Prostate gland (tissue), 2 donors: Measurements from ENCODE around the gene ZNRF4.

Source experiments
- CTCF ChIP-seq, 4 experiments: fragments of 200-600 bp in 2 of 4; fragments of 450-650 bp in 2 of 4; sonication (generic) in 2 of 4; IDR thresholded peaks; 1 replicate in 3 of 4; 2 replicates in 1 of 4; pipeline ENCODE4 v1.5.1; 2016 to 2019; ENCODE audit warnings: antibody characterized with exemption in 4 of 4, mild to moderate bottlenecking in 2 of 4, moderate library complexity in 2 of 4
- POLR2A ChIP-seq: fragments of 450-650 bp; IDR thresholded peaks from one replicate; pipeline ENCODE4 v1.6.1; 2016; ENCODE audit warnings: antibody characterized with exemption, mild to moderate bottlenecking
- POLR2AphosphoS5 ChIP-seq: sonication (generic); formaldehyde crosslinking; IDR thresholded peaks from one replicate; pipeline ENCODE4 v1.6.1; 2017; ENCODE audit warnings: antibody characterized with exemption

DNA sequence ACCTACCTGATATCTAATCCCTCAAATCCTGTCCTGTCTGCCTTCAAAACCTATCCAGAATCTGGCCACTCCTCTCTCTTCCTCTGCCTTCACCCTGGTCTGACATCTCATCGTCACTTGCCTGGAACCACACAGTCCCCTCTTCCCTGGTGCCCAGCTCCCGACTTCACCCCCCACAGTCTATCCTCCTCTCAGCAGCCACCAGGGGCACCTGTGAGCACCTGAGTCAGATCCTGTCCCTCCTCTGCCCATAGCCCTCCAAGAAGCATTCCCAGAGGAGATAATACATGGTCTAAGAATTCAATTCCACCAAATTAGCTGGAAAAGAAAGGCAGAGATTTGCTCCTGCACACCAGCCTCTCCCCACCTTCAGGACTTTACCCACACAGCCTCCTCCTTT lies 48.9 kb downstream of the ZNRF4 start:
- no peak for TF ChIP-seq CTCF (IDR thresholded peaks at IDR 0.05)
- no peak for TF ChIP-seq POLR2A
- TF ChIP-seq POLR2AphosphoS5, result no peak
